Globus pallidus (tissue), 1 donor: ENCODE data around the gene CBL.

Experiments
- DNase-seq: peaks from one replicate; pipeline ENCODE4 v3.0.0-alpha.2; 2015; ENCODE audit warnings: low spot score

Gene CBL

DNA sequence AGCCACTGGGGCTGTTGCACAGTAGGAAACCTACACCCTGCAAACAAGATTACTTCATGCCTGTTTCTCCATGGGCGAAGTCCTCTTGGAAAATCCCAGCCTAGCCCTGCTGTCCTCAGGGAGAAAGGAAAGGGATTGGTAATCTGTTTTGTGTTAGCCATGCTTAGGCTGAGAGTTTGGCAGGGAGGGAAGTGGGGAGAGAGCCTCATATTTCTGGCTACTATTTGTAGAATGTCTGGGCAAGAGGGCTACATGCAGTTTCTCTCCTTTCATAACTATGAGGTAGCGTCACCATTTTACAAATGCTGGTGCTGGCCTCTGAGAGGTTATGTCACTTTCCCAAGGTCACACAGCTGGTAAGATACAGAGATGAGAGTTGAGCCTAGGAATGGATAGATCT lies 141.1 kb downstream of the CBL start:
- DNase-seq, result no peak

DNA sequence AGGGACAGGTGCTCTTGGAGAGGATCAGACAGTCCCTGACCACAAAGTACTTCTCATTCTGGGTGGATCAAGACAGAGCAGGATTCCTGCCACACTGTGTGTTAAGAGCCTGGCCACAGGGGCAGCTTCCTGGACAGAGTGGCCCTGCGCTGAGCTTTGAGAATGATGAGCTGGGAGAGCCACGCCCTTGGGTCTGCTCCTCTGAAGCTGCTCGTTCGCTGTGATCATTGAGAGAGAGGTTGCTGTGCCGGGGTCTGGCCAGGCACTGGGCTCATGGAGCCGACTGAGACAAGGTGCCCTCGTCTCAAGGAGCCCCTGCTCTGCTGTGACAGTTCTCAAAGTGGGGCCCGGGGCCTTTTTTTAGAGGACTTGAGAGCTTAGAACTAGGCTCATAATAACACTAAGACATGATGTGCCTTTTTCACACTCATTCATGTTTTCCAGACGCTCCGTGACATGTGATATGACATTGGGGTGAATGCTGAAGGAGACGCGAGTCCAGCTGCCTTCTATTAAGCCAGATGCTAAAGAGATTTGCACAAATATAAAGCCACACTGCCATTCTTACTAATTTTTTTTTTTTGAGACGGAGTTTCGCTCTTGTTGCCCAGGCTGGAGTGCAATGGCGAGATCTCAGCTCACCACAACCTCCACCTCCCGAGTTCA lies 141.9 kb downstream of the CBL start:
- DNase-seq, result no peak

DNA sequence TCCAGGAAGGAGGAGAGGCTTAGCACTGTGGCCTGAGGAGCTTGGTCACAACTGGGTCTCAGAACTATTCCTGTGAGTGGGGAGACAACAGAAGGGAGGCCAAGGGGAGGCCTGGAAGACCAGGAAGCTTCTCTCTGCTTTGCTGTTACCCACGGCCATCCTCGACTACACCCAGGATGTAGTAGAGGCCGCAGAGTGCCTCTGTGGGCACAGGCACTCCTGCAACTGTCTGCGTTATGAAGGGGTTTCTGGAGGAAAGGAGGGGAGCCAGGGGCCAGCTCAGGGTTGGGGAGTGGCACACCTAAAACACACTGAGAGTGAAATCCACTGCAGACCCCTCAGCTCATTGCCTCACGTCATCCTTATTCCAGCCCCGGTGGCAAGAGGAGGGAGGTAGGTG lies 144.2 kb downstream of the CBL start:
- DNase-seq, result no peak

DNA sequence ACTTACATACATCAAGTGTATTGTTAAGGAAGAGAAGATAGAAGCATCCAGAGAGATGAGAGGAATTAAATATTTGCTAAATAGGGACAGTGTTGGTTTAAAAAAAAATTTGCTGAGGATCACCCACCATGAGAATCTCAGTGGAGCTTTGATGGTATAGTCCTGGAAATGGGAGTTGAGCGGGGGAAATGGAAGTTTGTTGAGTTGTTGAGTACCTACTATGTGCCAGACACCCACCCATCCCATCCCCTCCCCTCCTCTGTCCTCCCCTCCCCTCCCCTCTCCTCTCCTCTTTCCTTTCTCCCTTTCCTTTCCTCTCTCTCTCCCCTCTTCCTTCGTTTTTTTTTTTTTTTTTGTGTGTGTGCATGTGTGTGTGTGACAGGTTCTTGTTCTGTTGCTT lies 145.1 kb downstream of the CBL start:
- no peak for DNase-seq

DNA sequence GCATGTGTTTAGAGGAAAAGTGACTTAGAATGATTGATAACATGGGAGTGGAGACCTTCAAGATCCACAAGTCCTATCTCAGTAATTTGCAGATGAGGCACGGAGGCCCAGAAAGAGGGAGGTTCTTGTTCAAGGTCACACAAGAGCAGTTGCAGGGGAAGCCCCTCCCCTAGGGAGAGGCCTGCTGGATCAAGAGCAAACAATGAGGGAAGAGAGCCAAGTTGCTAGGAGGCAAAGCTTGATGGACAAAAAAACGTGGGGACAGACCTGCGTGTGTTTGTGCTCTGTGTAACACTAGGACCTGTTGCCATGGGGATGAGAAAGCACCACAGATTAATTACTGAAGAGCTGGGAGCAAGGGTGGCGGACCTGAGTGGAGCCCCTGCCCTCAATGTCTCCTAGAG lies 146.7 kb downstream of the CBL start:
- no peak for DNase-seq

DNA sequence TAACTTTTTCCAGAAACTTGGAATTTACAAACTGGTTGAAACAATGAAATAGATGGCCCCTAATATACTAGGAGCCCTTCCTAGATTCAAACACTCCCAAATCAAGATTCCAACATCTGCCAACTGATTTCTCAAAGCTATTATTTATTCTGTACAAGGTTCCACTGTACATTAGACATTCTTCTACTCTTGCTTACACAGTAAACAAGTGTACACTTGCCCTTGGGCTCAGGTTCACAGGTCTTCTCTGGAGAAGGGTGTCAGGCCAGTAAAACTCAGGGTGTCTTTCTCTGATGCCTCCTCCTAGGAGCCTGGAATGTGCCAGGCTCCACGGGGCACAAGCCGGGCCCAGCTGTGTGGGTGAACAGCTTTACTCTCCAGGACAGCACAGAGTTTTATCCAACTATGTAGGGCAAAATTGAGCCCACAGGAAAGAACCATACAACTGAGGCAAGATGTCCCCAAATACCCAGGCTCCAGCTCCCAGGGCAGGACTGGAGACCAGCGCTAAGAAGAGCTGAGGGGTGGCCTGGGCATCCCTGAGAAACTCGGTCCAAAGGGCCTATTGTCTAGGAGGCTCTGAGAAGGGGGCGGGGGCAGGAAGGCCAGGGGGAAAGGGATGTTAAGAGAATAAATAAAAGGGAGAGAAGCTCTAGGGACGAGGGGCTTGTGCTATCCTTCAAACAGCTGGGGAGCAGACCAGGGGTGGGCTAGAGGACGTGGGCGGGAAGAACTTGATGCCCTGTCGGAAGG lies 149.1 kb downstream of the CBL start:
- DNase-seq, result no peak

DNA sequence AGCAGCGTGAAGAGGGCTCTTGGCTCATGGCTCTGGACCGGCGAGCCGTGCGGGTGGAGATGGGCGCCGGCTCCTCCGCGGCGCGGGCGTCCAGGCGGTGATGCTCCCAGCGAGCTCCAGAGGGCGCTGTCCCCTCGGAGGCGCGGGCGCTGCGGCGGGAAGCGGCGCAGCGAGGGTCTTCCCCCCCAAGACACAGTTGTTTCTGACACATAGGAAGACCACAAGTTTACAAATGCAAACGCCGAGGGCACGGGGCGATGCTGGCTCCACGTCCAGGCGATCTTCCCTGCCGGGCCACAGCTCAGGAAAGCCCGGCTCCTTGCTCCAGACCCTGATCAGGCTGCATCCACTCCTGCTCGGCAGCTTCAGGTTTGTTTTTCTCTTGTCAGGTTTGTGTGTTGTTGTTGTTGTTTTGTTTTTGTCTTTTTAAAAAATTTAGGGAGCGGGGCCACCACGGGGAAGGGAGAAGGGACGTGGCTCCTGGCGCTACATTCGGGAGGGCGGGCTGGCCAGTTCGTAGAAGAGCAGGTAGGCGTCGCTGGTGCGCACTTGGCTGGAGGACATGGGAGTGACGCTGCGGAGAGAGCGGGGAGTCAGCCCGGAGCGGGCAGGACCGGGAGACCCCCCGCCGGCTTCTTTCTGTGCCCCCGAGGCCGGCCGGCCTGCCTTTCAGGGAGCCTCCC lies 150.4 kb downstream of the CBL start:
- DNase-seq, result no peak

DNA sequence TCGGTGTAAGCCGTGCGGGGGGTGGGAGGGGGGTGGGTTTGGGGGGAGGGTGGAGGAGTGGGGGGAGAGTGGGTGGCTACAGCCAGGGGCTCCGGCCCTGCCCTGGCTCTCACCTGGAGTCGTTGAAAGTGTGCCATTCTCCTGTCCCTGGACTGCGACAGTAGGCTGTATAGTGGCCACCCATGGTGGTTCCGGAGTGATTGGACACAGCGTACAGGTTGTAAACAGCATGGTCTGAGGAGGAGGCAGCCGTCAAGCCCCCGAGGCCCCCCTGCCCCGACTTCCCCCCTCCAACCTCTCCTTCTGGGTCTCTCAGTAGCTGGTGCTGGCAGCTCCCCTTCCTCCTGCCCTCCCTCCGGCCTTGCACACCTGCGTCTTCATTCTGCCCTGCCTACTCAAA lies 150.9 kb downstream of the CBL start:
- DNase-seq, result no peak
